Natural killer cell treated with Interleukin-12 subunit alpha and Interleukin-12 subunit beta and Interleukin-15 and Interleukin-18, amount 100 ng/mL, for 72 hours (primary cell): ENCODE results near the gene TOMM70. TPM values are rescaled to one million over a fixed set of nuclear protein-coding genes. Genes with fewer than 3 reads are reported as not detected.

Experiments used
- ATAC-seq, 2 donors: fragments of 150-1000 bp; cut with Tn5 transposase in 1 of 2; sonication (Bioruptor Pico), chemical (Tn5 transposase) in 1 of 2; 2 replicates each; pipeline ENCODE4 v1.10.0; 2021
- DNase-seq: peaks from one replicate; pipeline ENCODE4 v3.0.0; 2022; ENCODE audit warnings: low spot score
- H3K27ac Mint-ChIP-seq, 2 donors: 1 replicate in 1 of 2; 2 replicates in 1 of 2; pipeline ENCODE4 v1.8.0; 2022; ENCODE audit warnings: mixed read lengths in 2 of 2, mild to moderate bottlenecking in 1 of 2, moderate library complexity in 1 of 2
- H3K27me3 Mint-ChIP-seq, 2 donors: 1 replicate in 1 of 2; 2 replicates in 1 of 2; pipeline ENCODE4 v1.8.0; 2022; ENCODE audit warnings: mixed read lengths in 2 of 2
- H3K36me3 Mint-ChIP-seq: one replicate; pipeline ENCODE4 v1.8.0; 2022; ENCODE audit warnings: mixed read lengths
- H3K4me1 Mint-ChIP-seq, 2 donors: 1 replicate in 1 of 2; 2 replicates in 1 of 2; pipeline ENCODE4 v1.8.0; 2022; ENCODE audit warnings: low read depth in 2 of 2, mixed read lengths in 2 of 2, mild to moderate bottlenecking in 1 of 2
- H3K4me3 Mint-ChIP-seq: one replicate; pipeline ENCODE4 v1.8.0; 2022; ENCODE audit warnings: mixed read lengths
- H3K9me3 Mint-ChIP-seq: 2 replicates; pipeline ENCODE4 v1.8.0; 2022; ENCODE audit warnings: mixed read lengths
- total RNA-seq, 2 donors: library from RNA; stranded (reverse); gene quantifications; one replicate each; pipeline ENCODE4 v1.2.3, GENCODE V29; 2022

The TOMM70 gene
- total RNA-seq, 2 donors from 2014 or later: 46.0 to 49.3 TPM

- peak overlapping the region in 1 of 2 donors; percentile 91 for H3K27ac Mint-ChIP-seq
- no peak for ATAC-seq
- peaks cover 33 to 35% of the 10 kb centered on the region in 2 donors for H3K4me1 Mint-ChIP-seq
- H3K27me3 Mint-ChIP-seq: no peaks in the 10 kb centered on the region
- H3K36me3 Mint-ChIP-seq: peaks cover 6% of the 10 kb centered on the region
- peak overlapping the region; percentile 93 for H3K4me3 Mint-ChIP-seq
- H3K9me3 Mint-ChIP-seq: peaks cover 7% of the 10 kb centered on the region
- no peak for DNase-seq
These were observed 2.0 kb upstream of the TOMM70 start for GRCh38 chr3:100402891-100403290.

- ATAC-seq: no peak
- H3K36me3 Mint-ChIP-seq: peaks cover under 1% of the 10 kb centered on the region
- H3K27me3 Mint-ChIP-seq: no peaks in the 10 kb centered on the region
- H3K9me3 Mint-ChIP-seq: peaks cover 1% of the 10 kb centered on the region
- H3K4me1 Mint-ChIP-seq: peaks cover 33 to 35% of the 10 kb centered on the region in 2 donors
- no peak for DNase-seq
- peak overlapping the region; percentile 91 to 99 for H3K27ac Mint-ChIP-seq
- peak overlapping the region; percentile 93 for H3K4me3 Mint-ChIP-seq
These were observed 1.4 kb upstream of the TOMM70 start for GRCh38 chr3:100402256-100402655.

- no peaks in the 10 kb centered on the region for H3K27me3 Mint-ChIP-seq
- H3K36me3 Mint-ChIP-seq: no peaks in the 10 kb centered on the region
- peak overlapping the region; percentile 91 to 99 for H3K27ac Mint-ChIP-seq
- H3K4me1 Mint-ChIP-seq: peaks cover 33 to 37% of the 10 kb centered on the region in 2 donors
- ATAC-seq (peak; percentile 0 to 35), DNase-seq (no peak)
- H3K9me3 Mint-ChIP-seq: no peaks in the 10 kb centered on the region
- peak overlapping the region; percentile 93 for H3K4me3 Mint-ChIP-seq
These were observed 769 bp upstream of the TOMM70 start for GRCh38 chr3:100401674-100402041.

DNA sequence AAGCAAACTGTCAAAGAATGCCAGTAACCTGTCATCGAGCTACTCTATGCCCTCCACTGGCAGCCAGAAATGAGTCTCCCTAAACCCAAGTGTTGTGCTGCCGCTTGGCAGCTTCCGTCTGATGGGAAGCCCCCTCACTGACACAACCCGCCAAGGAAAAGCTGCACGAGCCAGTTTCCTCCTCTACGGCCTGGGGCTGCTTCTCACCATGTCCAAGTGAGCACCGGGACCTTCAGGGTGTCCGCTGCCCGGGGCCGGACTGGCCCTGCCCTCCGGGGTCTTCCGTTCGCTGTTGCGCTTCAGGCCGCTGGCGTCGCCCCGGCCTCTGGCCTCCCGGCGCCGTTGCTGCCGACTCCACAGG lies 490 bp downstream of the TOMM70 start:
- ATAC-seq (peak; percentile 30 to 58), DNase-seq (peak; percentile 68)
- peak overlapping the region; percentile 91 to 99 for H3K27ac Mint-ChIP-seq
- H3K9me3 Mint-ChIP-seq: no peaks in the 10 kb centered on the region
- no peaks in the 10 kb centered on the region for H3K36me3 Mint-ChIP-seq
- H3K4me1 Mint-ChIP-seq: peaks cover 33 to 38% of the 10 kb centered on the region in 2 donors
- H3K27me3 Mint-ChIP-seq: no peaks in the 10 kb centered on the region
- peak overlapping the region; percentile 93 for H3K4me3 Mint-ChIP-seq

GRCh38 chr3:100399341-100400071 lies 1.4 kb downstream of the TOMM70 start:
- Mint-ChIP-seq H3K4me3 (peak overlapping the region; percentile 93), H3K9me3 (no peaks in the 10 kb centered on the region), H3K27me3 (no peaks in the 10 kb centered on the region), H3K36me3 (no peaks in the 10 kb centered on the region), H3K27ac (peak overlapping the region; percentile 91 to 99), H3K4me1 (peaks cover 31 to 37% of the 10 kb centered on the region in 2 donors)
- ATAC-seq (no peak), DNase-seq (no peak)

DNA sequence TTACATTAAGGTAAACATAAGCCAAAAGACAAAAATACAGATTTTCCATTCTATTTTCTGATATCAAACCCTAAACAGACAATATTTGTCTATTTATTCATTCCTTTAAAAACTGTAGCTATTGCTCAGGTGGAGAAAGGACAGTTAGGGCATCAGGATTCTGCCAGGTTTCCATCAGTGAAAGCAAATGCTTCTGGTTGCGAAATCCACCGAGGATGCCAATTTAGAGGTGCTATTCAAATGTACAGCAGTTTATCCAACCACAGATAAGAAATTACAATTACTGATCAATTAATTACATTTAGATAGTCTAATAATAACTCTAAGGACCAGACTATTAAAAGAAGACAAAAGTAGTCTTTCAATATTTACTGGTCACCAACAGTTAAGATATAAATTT lies 3.9 kb downstream of the TOMM70 start:
- H3K4me3 Mint-ChIP-seq: no peak overlapping the region
- DNase-seq: no peak

DNA sequence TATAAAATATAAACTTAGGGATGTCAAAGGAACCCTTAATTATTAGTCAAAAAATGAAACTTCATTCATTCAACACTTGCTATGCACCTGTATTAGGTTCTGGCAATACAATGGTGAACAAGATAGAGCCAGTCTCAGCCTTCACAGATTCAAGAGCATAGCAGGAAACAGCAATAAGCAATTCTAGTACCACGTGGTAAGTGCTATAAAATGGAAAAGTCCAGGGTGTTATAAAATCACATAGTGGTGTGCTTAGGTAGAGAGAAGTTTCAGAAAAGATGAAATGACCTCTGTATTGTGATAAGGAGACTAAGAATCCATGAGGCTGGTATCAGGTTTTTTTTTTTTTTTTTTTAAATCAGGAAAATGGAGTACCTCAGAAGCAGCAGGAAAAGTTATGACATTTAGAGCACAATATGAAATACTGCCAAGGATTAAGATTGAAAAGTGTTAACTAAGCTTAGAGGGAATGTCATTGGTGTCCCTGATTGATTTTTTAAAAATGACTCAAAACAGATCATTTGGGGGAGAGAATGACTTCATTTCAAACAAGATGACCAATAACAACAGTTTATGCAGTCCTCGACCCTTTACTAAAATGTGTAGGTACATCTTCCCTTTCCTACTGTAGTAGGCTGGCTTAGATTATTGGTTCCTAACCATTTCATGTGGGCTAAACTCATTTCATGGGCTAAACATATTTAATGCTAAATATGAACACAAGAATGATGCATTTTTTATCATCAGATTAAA lies 5.0 kb downstream of the TOMM70 start:
- Mint-ChIP-seq H3K36me3 (no peaks in the 10 kb centered on the region), H3K4me3 (no peak overlapping the region), H3K27me3 (no peaks in the 10 kb centered on the region), H3K9me3 (no peaks in the 10 kb centered on the region), H3K4me1 (peaks cover 17 to 33% of the 10 kb centered on the region in 2 donors), H3K27ac (no peak overlapping the region)
- DNase-seq (no peak), ATAC-seq (no peak)

More for the DNA sequence above, 3.9 kb downstream of the TOMM70 start:
- Mint-ChIP-seq H3K27ac (no peak overlapping the region), H3K27me3 (no peaks in the 10 kb centered on the region), H3K9me3 (no peaks in the 10 kb centered on the region), H3K36me3 (no peaks in the 10 kb centered on the region), H3K4me1 (peaks cover 25 to 42% of the 10 kb centered on the region in 2 donors)
- ATAC-seq: no peak

- H3K36me3 Mint-ChIP-seq: peaks cover 25% of the 10 kb centered on the region
- no peak overlapping the region for H3K4me3 Mint-ChIP-seq
- H3K9me3 Mint-ChIP-seq: peaks cover 3% of the 10 kb centered on the region
- no peaks in the 10 kb centered on the region for H3K27me3 Mint-ChIP-seq
- no peak for ATAC-seq
- H3K4me1 Mint-ChIP-seq: peaks cover 0 to 19% of the 10 kb centered on the region in 2 donors
- DNase-seq: no peak
- no peak overlapping the region for H3K27ac Mint-ChIP-seq
These were observed 11.9 kb downstream of the TOMM70 start for GRCh38 chr3:100389025-100389424.

DNA sequence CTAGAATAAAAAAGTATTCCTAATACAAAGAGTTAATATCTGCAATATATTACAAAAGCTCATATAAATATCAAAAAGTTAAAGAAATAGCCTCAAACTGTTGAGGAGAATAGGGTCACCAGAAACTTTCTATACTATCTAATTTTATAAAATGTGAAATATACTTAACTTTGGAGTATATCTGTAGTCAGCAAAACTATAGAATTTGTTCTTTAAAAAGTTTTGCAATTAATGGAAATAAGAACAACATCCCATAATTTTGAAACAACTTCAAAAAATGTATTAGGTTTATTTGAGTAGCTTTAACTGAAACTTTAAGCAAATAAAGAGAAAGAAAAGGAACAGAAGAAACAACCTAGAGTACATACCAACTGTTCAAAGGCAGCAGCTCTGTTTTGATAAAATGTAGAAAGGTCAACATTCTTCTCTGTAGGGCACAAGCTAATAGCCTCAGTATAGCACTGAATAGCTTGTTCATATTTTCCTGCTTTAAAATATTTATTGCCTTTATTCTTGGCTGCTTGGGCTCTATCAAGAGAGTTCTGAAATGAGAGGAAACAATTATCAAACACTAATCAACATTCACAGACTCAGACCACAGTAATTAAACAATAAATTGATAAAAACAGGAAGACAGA lies 14.3 kb downstream of the TOMM70 start:
- Mint-ChIP-seq H3K4me3 (no peak overlapping the region), H3K27me3 (no peaks in the 10 kb centered on the region), H3K9me3 (peaks cover 3% of the 10 kb centered on the region), H3K36me3 (peaks cover 28% of the 10 kb centered on the region), H3K4me1 (peaks cover 0 to 12% of the 10 kb centered on the region in 2 donors), H3K27ac (no peak overlapping the region)
- no peak for DNase-seq
- ATAC-seq: no peak

GRCh38 chr3:100384733-100385525 lies 16.0 kb downstream of the TOMM70 start:
- Mint-ChIP-seq H3K27ac (no peak overlapping the region), H3K4me3 (no peak overlapping the region), H3K36me3 (peaks cover 28% of the 10 kb centered on the region), H3K4me1 (peaks cover 0 to 12% of the 10 kb centered on the region in 2 donors), H3K27me3 (no peaks in the 10 kb centered on the region), H3K9me3 (peaks cover 3% of the 10 kb centered on the region)
- ATAC-seq: no peak
- no peak for DNase-seq

DNA sequence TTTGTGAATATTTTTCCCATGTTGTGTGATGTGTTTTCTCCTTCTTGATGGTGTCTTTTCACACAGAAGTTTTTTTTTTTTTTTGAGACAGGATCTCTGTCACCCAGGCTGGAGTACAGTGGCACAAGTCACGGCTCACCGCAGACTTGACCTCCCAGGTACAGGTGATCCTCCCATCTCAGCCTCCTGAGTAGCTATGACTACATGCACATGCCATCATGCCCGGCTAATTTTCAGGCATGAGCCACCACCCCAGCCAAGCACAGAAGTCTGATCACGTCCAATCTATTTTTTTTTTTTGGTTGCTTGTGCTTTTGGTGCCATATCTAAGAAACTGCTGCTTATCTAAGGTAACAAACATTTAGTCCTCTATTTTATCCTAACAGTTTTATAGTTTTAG lies 24.6 kb downstream of the TOMM70 start:
- no peak overlapping the region for H3K4me3 Mint-ChIP-seq
- ATAC-seq (no peak), DNase-seq (no peak)
- H3K4me1 Mint-ChIP-seq: peaks cover 0 to 3% of the 10 kb centered on the region in 2 donors
- no peaks in the 10 kb centered on the region for H3K9me3 Mint-ChIP-seq
- H3K27me3 Mint-ChIP-seq: no peaks in the 10 kb centered on the region
- H3K27ac Mint-ChIP-seq: no peak overlapping the region
- H3K36me3 Mint-ChIP-seq: peaks cover 6% of the 10 kb centered on the region

DNA sequence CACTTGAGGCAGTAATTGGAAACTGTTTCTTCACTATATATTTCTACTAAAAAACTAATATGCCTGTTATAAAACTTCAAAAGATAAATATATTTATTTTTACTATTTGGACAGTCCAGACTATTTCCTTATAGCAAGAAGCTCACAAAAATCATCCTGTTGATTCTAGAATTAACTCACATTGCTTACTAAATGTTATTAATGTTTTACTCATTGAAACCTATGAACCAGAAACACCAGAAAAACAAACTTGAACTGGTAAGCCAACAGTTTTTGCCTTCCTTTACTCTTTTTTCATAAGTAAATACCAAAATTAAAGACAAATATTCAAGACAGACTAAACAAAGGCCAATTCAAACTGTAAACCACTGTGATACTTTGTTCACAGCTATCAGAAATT lies 26.4 kb downstream of the TOMM70 start:
- H3K9me3 Mint-ChIP-seq: no peaks in the 10 kb centered on the region
- no peak overlapping the region for H3K4me3 Mint-ChIP-seq
- ATAC-seq (no peak), DNase-seq (no peak)
- H3K4me1 Mint-ChIP-seq: peaks cover 0 to 3% of the 10 kb centered on the region in 2 donors
- H3K27me3 Mint-ChIP-seq: no peaks in the 10 kb centered on the region
- H3K36me3 Mint-ChIP-seq: peaks cover 6% of the 10 kb centered on the region
- no peak overlapping the region for H3K27ac Mint-ChIP-seq

DNA sequence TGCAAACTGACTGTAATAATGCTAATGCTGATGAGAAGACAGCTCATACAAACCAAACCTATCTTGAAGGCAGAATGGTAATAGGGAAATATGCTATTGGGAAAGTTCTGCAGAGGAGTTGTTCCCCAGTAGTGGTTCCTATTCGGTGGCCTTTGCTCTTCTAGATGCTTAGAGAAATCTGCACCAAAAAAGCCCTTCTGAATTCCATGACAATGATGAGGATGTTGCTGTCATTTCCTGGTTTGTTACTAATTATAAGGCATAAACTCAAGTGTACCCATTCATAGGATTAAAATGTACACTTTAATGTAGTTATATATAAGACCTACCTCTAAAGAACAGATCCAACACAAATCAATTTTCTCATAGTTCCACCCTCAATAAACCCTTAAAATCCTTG lies 30.1 kb downstream of the TOMM70 start:
- ATAC-seq (no peak), DNase-seq (no peak)
- H3K4me1 Mint-ChIP-seq: peaks cover 0 to 3% of the 10 kb centered on the region in 2 donors
- H3K36me3 Mint-ChIP-seq: peaks cover 4% of the 10 kb centered on the region
- no peak overlapping the region for H3K27ac Mint-ChIP-seq
- H3K9me3 Mint-ChIP-seq: no peaks in the 10 kb centered on the region
- H3K27me3 Mint-ChIP-seq: no peaks in the 10 kb centered on the region
- no peak overlapping the region for H3K4me3 Mint-ChIP-seq
